GM12873 (cell line): ENCODE measurements around the gene CCDC201.

ENCODE experiments used
- TF ChIP-seq, protein P1 (sequence below): IDR thresholded peaks from 2 replicates; pipeline ENCODE4 v1.5.1; 2012; ENCODE audit warnings: low read depth, mild to moderate bottlenecking, moderate library complexity, low read length, control low read depth; ENCODE audit not compliant: insufficient read depth; ENCODE audit errors: missing control alignments

Gene CCDC201

DNA sequence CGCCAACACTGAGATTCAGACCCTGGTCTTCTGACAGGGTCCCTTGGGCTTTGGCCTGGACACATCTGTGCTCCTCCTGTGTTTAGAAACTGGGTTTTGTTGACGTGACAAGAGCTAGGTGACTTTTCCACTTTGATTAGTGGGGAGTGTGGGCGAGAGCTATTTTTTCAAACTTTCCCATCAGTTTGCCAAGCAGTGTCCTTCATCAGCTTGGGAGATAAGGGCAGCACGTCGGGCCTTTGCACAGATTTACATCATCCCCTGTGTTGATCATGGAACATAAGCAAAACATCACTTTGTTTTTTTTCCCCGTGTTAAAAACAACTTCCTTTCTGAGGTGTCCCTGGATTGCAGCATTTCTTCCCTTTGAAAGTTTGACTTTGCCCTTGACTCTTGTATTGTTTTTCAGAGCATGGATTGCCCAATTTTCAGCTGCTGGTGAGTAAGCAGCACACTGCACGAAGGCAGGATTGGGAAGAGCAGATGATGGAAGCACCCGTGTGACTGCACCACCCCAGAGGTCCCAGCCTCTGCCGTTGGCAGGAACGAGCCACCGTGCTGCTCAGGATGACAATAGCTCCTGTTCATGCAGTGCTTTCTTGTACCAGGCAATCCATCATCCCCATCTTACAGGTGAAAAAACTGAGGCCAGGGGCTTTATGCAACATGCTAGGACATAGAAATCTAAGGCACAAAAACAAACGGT is 9.0 kb upstream of the CCDC201 start:
- TF ChIP-seq, protein P1, sequence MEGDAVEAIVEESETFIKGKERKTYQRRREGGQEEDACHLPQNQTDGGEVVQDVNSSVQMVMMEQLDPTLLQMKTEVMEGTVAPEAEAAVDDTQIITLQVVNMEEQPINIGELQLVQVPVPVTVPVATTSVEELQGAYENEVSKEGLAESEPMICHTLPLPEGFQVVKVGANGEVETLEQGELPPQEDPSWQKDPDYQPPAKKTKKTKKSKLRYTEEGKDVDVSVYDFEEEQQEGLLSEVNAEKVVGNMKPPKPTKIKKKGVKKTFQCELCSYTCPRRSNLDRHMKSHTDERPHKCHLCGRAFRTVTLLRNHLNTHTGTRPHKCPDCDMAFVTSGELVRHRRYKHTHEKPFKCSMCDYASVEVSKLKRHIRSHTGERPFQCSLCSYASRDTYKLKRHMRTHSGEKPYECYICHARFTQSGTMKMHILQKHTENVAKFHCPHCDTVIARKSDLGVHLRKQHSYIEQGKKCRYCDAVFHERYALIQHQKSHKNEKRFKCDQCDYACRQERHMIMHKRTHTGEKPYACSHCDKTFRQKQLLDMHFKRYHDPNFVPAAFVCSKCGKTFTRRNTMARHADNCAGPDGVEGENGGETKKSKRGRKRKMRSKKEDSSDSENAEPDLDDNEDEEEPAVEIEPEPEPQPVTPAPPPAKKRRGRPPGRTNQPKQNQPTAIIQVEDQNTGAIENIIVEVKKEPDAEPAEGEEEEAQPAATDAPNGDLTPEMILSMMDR, result no peak

DNA sequence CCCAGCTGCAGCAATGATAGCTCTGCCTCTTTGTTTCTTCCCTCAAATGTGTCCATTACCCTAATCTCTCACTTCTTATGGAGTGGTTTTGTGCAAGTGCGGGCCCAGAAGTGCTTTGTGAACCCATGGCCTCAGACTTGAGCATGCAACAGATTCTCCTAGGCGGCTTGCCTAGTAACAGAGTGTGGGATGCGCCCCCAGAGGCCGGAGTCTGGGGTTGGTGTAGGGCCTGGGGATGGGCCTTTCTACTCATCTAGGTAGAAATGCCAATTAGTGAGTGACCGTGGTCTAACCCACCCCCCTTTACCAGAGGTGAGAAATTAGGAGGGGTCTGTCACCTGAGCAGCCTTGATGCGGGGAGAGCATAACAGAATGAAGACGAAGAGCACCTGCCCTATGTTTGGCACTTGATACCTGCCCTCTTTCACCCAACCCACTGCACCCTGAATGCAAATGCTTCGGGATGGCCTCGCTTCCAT is 8.4 kb upstream of the CCDC201 start:
- TF ChIP-seq, protein P1, result no peak

DNA sequence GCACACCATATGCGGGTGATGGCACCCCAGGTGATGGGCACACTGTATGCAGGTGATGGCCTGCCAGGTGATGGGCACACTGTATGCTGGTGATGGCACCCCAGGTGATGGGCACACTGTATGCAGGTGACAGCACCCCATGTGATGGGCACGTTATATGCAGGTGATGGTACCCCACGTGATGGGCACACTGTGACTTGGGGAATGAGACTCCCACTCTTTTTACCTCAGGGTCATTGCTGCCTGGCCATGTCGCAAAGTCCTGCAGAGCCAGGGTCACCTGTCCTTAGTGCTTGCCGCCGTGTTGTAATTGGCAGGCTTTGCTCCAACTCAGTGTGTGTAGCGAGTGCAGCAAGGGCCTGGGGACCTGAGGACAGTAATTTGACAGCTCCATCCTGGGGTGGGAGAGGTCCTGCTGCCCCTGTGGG is 7.6 kb upstream of the CCDC201 start:
- TF ChIP-seq, protein P1, result no peak

DNA sequence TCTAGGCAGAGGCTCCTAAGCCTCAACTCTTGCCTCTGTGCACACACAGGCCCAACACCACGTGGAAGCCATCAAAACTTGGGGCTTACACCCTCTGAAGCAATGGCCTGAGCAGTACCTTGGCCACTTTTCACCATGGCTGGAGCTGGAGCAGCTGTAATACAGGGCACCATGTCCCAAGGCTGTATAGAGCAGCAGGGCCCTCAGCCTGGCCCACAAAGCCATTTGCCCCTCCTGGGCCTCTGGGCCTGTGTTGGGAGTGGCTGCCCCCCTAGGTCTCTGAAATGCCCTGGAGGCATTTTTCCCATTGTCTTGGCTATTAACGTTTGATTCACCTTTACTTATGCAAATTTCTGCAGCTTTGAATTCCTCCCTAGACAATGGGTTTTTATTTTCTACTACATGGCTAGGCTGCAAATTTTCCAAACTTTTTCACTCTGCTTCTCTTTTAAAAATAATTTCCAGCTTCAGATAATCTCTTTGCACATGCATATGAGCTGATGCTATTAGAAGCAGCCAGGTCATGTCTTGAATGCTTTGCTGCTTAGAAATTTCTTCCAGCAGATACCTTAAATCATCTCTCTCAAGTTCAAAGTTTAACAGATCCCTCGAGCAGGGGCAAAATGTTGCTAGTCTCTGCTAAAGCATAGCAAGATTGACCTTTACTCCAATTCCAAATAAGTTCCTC is 5.7 kb upstream of the CCDC201 start:
- TF ChIP-seq, protein P1, result no peak

DNA sequence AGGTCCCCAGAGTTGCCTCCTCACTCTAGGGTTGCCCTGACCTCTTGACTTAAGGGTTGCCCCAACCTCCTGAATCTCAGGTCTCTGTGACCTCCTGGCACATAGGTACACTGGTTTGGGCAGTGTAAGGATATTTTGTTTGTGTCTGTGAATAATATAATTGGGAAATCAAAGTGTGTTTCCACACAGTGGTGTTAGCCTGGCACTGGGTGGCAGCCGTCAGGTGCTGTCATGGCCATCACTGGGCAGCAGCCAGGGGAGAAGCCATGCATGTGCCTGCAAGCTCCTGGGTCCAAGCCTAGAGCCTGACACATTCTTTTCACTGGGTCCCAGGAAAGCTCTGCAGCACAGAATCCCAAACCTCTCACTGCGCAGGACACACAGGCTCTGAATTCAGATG is 3.6 kb upstream of the CCDC201 start:
- TF ChIP-seq, protein P1, result no peak

DNA sequence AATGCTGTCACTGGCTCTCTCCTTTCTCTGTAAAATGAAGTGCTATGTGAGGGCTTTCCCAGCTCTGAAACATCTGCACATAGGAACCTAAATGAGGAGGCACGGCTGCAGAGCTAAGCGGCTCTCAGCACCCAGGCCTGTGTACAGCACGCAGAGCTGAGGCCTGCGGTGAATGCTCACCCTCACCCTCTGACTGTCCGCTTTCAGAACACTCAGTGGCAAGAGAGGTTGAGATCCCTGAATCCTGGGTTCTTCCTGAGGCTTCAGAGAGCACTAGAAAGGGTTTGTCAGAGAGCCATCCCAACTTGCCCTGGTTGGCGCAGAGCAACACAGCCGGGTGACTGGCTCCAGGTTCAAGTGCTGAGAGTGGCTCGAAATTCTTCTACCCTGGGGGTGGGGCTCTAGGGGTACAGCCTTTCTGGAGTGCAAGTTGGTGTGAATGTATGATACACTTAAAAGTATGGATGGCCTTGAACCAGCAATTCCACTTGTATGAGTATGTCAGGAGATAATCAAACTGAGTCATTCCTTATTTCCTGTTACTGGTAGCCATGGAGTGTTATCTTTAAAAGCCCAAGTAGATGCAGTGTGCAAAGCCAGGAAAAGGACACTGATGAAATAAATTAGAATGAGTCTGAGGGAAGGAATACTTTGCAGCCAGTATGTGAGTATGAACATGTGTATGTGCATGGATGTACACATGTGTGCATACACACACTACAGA is 1.7 kb upstream of the CCDC201 start:
- TF ChIP-seq, protein P1, result no peak

DNA sequence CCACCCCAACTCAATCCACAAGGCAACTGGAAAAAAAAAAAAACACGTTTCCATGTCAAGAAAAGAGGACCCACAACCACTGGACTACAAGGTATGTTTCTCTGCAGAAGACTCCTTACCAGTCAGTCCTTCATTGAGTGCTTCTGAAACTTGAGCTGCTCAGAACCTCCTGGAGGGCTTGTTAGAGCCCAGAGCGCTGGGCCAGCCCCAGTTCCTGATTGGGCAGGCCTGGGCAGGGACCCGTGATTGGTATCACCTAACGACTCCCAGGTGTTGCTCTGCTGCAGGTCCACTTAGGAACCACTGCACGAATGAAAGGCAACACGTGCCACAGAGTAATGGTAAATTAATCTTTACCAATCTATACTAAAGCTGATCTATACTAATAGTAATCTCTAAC is 473 bp upstream of the CCDC201 start:
- TF ChIP-seq, protein P1, result no peak
